ENCODE results near the gene DRG2. TPM values are rescaled to one million over a fixed set of nuclear protein-coding genes. Genes with fewer than 3 reads are reported as not detected.

The DRG2 gene
- total RNA-seq, 1 experiment from 2014 or later = 42.7 TPM

DNA sequence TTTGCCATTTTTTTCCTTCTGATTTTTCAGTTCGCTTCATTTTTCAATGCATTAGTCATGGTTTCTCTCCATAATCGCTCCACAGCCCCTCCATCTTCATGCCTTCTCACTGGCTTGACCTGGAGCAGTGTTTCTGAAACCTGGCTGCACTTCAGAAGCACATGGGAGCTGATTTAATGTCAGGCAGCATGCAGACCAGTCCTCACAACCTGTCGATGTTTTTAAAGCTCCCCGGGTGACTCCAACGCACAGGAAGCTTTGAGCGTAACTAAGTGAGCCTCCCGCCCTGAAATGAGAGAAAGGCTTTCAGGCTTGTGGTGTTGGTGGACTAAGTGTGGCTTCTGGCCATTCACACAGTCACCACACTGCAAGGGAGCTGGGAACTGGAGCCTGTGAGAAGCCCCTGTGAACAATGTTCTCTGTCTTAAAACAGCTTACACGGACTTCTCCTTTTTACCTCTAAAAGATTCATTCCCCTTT lies 16.8 kb upstream of the DRG2 start:
- DNase-seq (ENCODE audit: low spot score) = peak; percentile 42
- Histone ChIP-seq H3K36me3 (ENCODE audit: insufficient read depth, low read length, poor library complexity, severe bottlenecking) (no peaks in the 10 kb centered on the region), H3K27me3 (replicated peaks; ENCODE audit: insufficient read depth, low read depth, low read length, poor library complexity) (no peaks in the 10 kb centered on the region), H3K4me1 (ENCODE audit: insufficient read depth, low read length, poor library complexity, severe bottlenecking) (peaks cover 10% of the 10 kb centered on the region), H3K4me3 (ENCODE audit: low read depth, low read length, poor library complexity, severe bottlenecking) (peak overlapping the region; percentile 3), H3K9me3 (ENCODE audit: low read depth, low read length, poor library complexity, severe bottlenecking) (no peaks in the 10 kb centered on the region), H3K27ac (ENCODE audit: low read depth, low read length, poor library complexity, severe bottlenecking) (no peak overlapping the region)
- intact Hi-C loops (cut with micrococcal nuclease; ENCODE audit: unreplicated experiment) = no loop called here
- CTCF ChIA-PET = interaction anchor here (0.6 kb wide), 1 partner anchor 112 kb away, joined by 3 read pairs; no protein-coding TSS in a partner anchor
- no peak for TF ChIP-seq EZH2 (IDR thresholded peaks at IDR 0.05; ENCODE audit: borderline replicate concordance, low read depth, low read length, poor library complexity, severe bottlenecking)
- TF ChIP-seq, protein P1, sequence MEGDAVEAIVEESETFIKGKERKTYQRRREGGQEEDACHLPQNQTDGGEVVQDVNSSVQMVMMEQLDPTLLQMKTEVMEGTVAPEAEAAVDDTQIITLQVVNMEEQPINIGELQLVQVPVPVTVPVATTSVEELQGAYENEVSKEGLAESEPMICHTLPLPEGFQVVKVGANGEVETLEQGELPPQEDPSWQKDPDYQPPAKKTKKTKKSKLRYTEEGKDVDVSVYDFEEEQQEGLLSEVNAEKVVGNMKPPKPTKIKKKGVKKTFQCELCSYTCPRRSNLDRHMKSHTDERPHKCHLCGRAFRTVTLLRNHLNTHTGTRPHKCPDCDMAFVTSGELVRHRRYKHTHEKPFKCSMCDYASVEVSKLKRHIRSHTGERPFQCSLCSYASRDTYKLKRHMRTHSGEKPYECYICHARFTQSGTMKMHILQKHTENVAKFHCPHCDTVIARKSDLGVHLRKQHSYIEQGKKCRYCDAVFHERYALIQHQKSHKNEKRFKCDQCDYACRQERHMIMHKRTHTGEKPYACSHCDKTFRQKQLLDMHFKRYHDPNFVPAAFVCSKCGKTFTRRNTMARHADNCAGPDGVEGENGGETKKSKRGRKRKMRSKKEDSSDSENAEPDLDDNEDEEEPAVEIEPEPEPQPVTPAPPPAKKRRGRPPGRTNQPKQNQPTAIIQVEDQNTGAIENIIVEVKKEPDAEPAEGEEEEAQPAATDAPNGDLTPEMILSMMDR (conservative IDR thresholded peaks at IDR 0.05; ENCODE audit: low read depth, low read length) = no peak
- BruUV-seq (replicated peaks) = no TSS peak
- POLR2A ChIA-PET (ENCODE audit: low non-redundant PET) = no interaction called here

DNA sequence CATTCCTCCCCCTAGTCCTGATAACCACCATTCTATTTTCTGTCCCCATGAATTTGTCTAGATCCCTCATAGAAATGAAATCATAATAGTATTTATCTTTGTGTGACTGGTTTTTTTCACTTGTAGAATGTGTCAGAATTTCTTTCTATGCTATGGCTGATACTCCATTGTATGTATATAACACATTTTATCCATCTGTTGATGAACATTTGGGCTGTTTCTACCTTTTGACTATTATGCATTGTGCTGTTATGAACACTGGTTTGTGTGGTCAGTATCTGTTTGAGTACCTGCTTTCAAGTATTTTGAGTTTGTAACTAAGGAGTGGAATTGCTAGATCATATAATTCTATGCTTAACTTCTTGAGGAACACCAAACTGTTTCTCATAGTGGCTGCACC lies 16.0 kb upstream of the DRG2 start:
- H3K4me3 ChIP-seq (ENCODE audit: low read depth, low read length, poor library complexity, severe bottlenecking) = no peak overlapping the region
- ChIA-PET POLR2A (ENCODE audit: low non-redundant PET) (no interaction called here), CTCF (no interaction called here)
- peaks cover 10% of the 10 kb centered on the region for H3K4me1 ChIP-seq (ENCODE audit: insufficient read depth, low read length, poor library complexity, severe bottlenecking)
- no peak for TF ChIP-seq EZH2 (IDR thresholded peaks at IDR 0.05; ENCODE audit: borderline replicate concordance, low read depth, low read length, poor library complexity, severe bottlenecking)
- TF ChIP-seq, protein P1 (conservative IDR thresholded peaks at IDR 0.05; ENCODE audit: low read depth, low read length) = no peak
- no peaks in the 10 kb centered on the region for H3K9me3 ChIP-seq (ENCODE audit: low read depth, low read length, poor library complexity, severe bottlenecking)
- intact Hi-C loops (cut with micrococcal nuclease; ENCODE audit: unreplicated experiment) = no loop called here
- BruUV-seq (replicated peaks) = no TSS peak
- H3K27me3 ChIP-seq (replicated peaks; ENCODE audit: insufficient read depth, low read depth, low read length, poor library complexity) = no peaks in the 10 kb centered on the region
- no peaks in the 10 kb centered on the region for H3K36me3 ChIP-seq (ENCODE audit: insufficient read depth, low read length, poor library complexity, severe bottlenecking)
- DNase-seq (ENCODE audit: low spot score) = no peak
- no peak overlapping the region for H3K27ac ChIP-seq (ENCODE audit: low read depth, low read length, poor library complexity, severe bottlenecking)

GRCh38 chr17:18074566-18075272 lies 13.0 kb upstream of the DRG2 start:
- H3K27me3 ChIP-seq (replicated peaks; ENCODE audit: insufficient read depth, low read depth, low read length, poor library complexity) = no peaks in the 10 kb centered on the region
- ChIA-PET CTCF (no interaction called here), POLR2A (ENCODE audit: low non-redundant PET) (no interaction called here)
- BruUV-seq (replicated peaks) = no TSS peak
- no peaks in the 10 kb centered on the region for H3K36me3 ChIP-seq (ENCODE audit: insufficient read depth, low read length, poor library complexity, severe bottlenecking)
- TF ChIP-seq, protein P1 (conservative IDR thresholded peaks at IDR 0.05; ENCODE audit: low read depth, low read length) = no peak
- TF ChIP-seq EZH2 (IDR thresholded peaks at IDR 0.05; ENCODE audit: borderline replicate concordance, low read depth, low read length, poor library complexity, severe bottlenecking) = no peak
- no peak overlapping the region for H3K27ac ChIP-seq (ENCODE audit: low read depth, low read length, poor library complexity, severe bottlenecking)
- peaks cover 10% of the 10 kb centered on the region for H3K4me1 ChIP-seq (ENCODE audit: insufficient read depth, low read length, poor library complexity, severe bottlenecking)
- H3K4me3 ChIP-seq (ENCODE audit: low read depth, low read length, poor library complexity, severe bottlenecking) = no peak overlapping the region
- no peak for DNase-seq (ENCODE audit: low spot score)
- no peaks in the 10 kb centered on the region for H3K9me3 ChIP-seq (ENCODE audit: low read depth, low read length, poor library complexity, severe bottlenecking)
- intact Hi-C loops (cut with micrococcal nuclease; ENCODE audit: unreplicated experiment) = no loop called here

All from A673 (cell line).